Chondrocyte (in vitro differentiated cells): ENCODE data around the gene TIRAP. TPM values are rescaled to one million over a fixed set of nuclear protein-coding genes. Genes with fewer than 3 reads are reported as not detected.
A peak's percentile ranks its signal among the peaks of the same experiment; 100 is the strongest.

ENCODE experiments used
- DNase-seq: peaks from one replicate; pipeline ENCODE4 v3.0.0; 2021; ENCODE audit warnings: mixed read lengths, low spot score
- H3K27ac Mint-ChIP-seq: one replicate; pipeline ENCODE4 v1.8.0; 2021; ENCODE audit warnings: mild to moderate bottlenecking, moderate library complexity, mixed read lengths; ENCODE audit not compliant: unreplicated experiment
- H3K27me3 Mint-ChIP-seq: 2 replicates; pipeline ENCODE4 v1.8.0; 2021; ENCODE audit warnings: low read depth, mixed read lengths
- H3K36me3 Mint-ChIP-seq: 2 replicates; pipeline ENCODE4 v1.8.0; 2021; ENCODE audit warnings: low read depth, mixed read lengths
- H3K4me1 Mint-ChIP-seq: 2 replicates; pipeline ENCODE4 v1.8.0; 2021; ENCODE audit warnings: low read depth, mild to moderate bottlenecking, mixed read lengths
- H3K4me3 Mint-ChIP-seq: one replicate; pipeline ENCODE4 v1.8.0; 2021; ENCODE audit warnings: mild to moderate bottlenecking, moderate library complexity, mixed read lengths; ENCODE audit not compliant: unreplicated experiment
- H3K9me3 Mint-ChIP-seq: 2 replicates; pipeline ENCODE4 v1.8.0; 2021; ENCODE audit warnings: low read depth, mixed read lengths
- CTCF ChIP-seq: fragments of 200-600 bp; sonication (generic); IDR thresholded peaks from 2 replicates; pipeline ENCODE4 v1.5.0; 2021; ENCODE audit warnings: antibody characterized with exemption, mild to moderate bottlenecking, moderate library complexity
- total RNA-seq: library from RNA; stranded (reverse); gene quantifications from 3 replicates; pipeline ENCODE4 v1.2.1, GENCODE V29; 2021

Gene TIRAP
- total RNA-seq, 1 donor from 2014 or later = 8.6 TPM

GRCh38 chr11:126297004-126297403, 14.1 kb downstream of the TIRAP start:
- no peaks in the 10 kb centered on the region for H3K9me3 Mint-ChIP-seq
- H3K27me3 Mint-ChIP-seq = no peaks in the 10 kb centered on the region

GRCh38 chr11:126303623-126304456, 20.9 kb downstream of the TIRAP start, which contains the start of gene DCPS:
TSS of gene DCPS (plus strand) at chr11:126304060. CDS start at chr11:126304081, 21 bp downstream.
- Mint-ChIP-seq H3K27me3 (no peaks in the 10 kb centered on the region), H3K27ac (peak within 1 kb of the TSS; percentile 98), H3K9me3 (no peaks in the 10 kb centered on the region), H3K4me1 (peaks cover 35% of the 10 kb centered on the region), H3K4me3 (peak within 1 kb of the TSS; percentile 92), H3K36me3 (no peaks in the 10 kb centered on the region)
- no peak for TF ChIP-seq CTCF
- DNase-seq = no peak

More at GRCh38 chr11:126297004-126297403, 14.1 kb downstream of the TIRAP start:
- no peak for TF ChIP-seq CTCF
- H3K36me3 Mint-ChIP-seq = peaks cover 12% of the 10 kb centered on the region
- no peak overlapping the region for H3K27ac Mint-ChIP-seq
- H3K4me3 Mint-ChIP-seq = no peak overlapping the region
- H3K4me1 Mint-ChIP-seq = no peaks in the 10 kb centered on the region
- DNase-seq = no peak

GRCh38 chr11:126304457-126305075, 21.7 kb downstream of the TIRAP start:
- TF ChIP-seq CTCF = peak; percentile 5
- no peak for DNase-seq
- Mint-ChIP-seq H3K36me3 (no peaks in the 10 kb centered on the region), H3K27me3 (no peaks in the 10 kb centered on the region), H3K4me3 (peak overlapping the region; percentile 92), H3K4me1 (peaks cover 35% of the 10 kb centered on the region), H3K9me3 (no peaks in the 10 kb centered on the region), H3K27ac (peak overlapping the region; percentile 98)

GRCh38 chr11:126305699-126306098, 22.8 kb downstream of the TIRAP start:
- peaks cover 40% of the 10 kb centered on the region for H3K4me1 Mint-ChIP-seq
- no peak overlapping the region for H3K4me3 Mint-ChIP-seq

More at GRCh38 chr11:126305699-126306098, 22.8 kb downstream of the TIRAP start:
- TF ChIP-seq CTCF = no peak
- no peak for DNase-seq
- Mint-ChIP-seq H3K27me3 (no peaks in the 10 kb centered on the region), H3K9me3 (no peaks in the 10 kb centered on the region), H3K36me3 (no peaks in the 10 kb centered on the region), H3K27ac (no peak overlapping the region)
